ENCODE results near the gene TBC1D20. TPM values are rescaled to one million over a fixed set of nuclear protein-coding genes. Genes with fewer than 3 reads are reported as not detected.

Gene TBC1D20
- total and polyA plus RNA-seq, 2 of the 4 experiments (the other 2 are of a cell fraction) = 39.1 to 42.8 TPM

GRCh38 chr20:420721-421574 is 41.4 kb downstream of the TBC1D20 start (continued):
- no peak for TF ChIP-seq RFX5 (IDR thresholded peaks at IDR 0.05; ENCODE audit: low read depth, low read length)

- H3K4me1 ChIP-seq (ENCODE audit: control insufficient read depth, insufficient read depth, low read length) = peaks cover 3% of the 10 kb centered on the region; the same call in 1 of the 2 replicates
- no peak overlapping the region for H3K4me3 ChIP-seq (ENCODE audit: insufficient read depth, low read depth, low read length)
- no peak overlapping the region for H2AFZ ChIP-seq (replicated peaks; ENCODE audit: low read length, poor library complexity)
- ChIA-PET POLR2A (ENCODE audit: unreplicated experiment) (no interaction called here), CTCF (no interaction called here)
- no peak overlapping the region for H4K8ac ChIP-seq (ENCODE audit: low read depth in 2 of 2, low read length in 2 of 2)
- H3K23ac ChIP-seq (ENCODE audit: low read depth, low read length) = no peak overlapping the region
- no peaks in the 10 kb centered on the region for H3K27me3 ChIP-seq (ENCODE audit: control insufficient read depth, insufficient read depth, low read length)
- H4K5ac ChIP-seq (ENCODE audit: low read depth, low read length) = no peak overlapping the region
- H3K14ac ChIP-seq (replicated peaks; ENCODE audit: low read depth, low read length) = no peak overlapping the region
- H3K79me1 ChIP-seq (ENCODE audit: low read depth in 1 of 2, low read length in 2 of 2) = peaks cover 0 to 34% of the 10 kb centered on the region in 2 experiments
- no peaks in the 10 kb centered on the region; the same call in none of the 2 replicates for H3K9me1 ChIP-seq (ENCODE audit: insufficient read depth, low read length)
- H4K20me1 ChIP-seq (ENCODE audit: insufficient read depth, low read length) = peaks cover 6% of the 10 kb centered on the region
- no TSS peak for BruUV-seq (replicated peaks)
- peak overlapping the region; percentile 15 for H2AK9ac ChIP-seq (replicated peaks; ENCODE audit: low read depth, low read length, poor library complexity)
- dilution Hi-C loops (cut with HindIII; ENCODE audit: low sequenced_read_pairs, unreplicated experiment) (no loop called here), intact Hi-C loops (cut with micrococcal nuclease) (no loop called here), in situ Hi-C loops (cut with MboI; ENCODE audit: low sequenced_read_pairs) (no loop called here)
- no peak overlapping the region for H2BK15ac ChIP-seq (ENCODE audit: low read depth, low read length)
- no peak overlapping the region for H4K91ac ChIP-seq (ENCODE audit: insufficient read depth, low read depth, low read length)
- H3K36me3 ChIP-seq (ENCODE audit: control insufficient read depth, insufficient read depth, low read length) = peaks cover 53% of the 10 kb centered on the region
- H3K9me3 ChIP-seq (ENCODE audit: control insufficient read depth, insufficient read depth, low read length) = no peaks in the 10 kb centered on the region
- TF ChIP-seq FOS (IDR thresholded peaks at IDR 0.05; ENCODE audit: low read depth, low read length) = no peak
- TF ChIP-seq ELK1 (IDR thresholded peaks at IDR 0.05; ENCODE audit: borderline replicate concordance, low read depth, low read length) = no peak
- no peak for TF ChIP-seq BHLHE40 (IDR thresholded peaks at IDR 0.05; ENCODE audit: low read depth, low read length)
- no peak for TF ChIP-seq MAFK (IDR thresholded peaks at IDR 0.05; ENCODE audit: low read depth, low read length)
- TF ChIP-seq NFE2L2 (IDR thresholded peaks at IDR 0.05; ENCODE audit: low read depth, low read length) = no peak
- no peak for TF ChIP-seq CEBPB (IDR thresholded peaks at IDR 0.05; ENCODE audit: low read depth, low read length)
- TF ChIP-seq CTCF (conservative IDR thresholded peaks at IDR 0.05; ENCODE audit: low read depth, low read length) = no peak
- WGBS, 2 experiments (ENCODE audit: extremely low coverage in 2 of 2, insufficient read length in 1 of 2) = 96% methylated on average over 5 of the region's 20 CpGs; no CpG with 5 or more reads in 1 of the 2 experiments
- no peak overlapping the region for H2BK20ac ChIP-seq (ENCODE audit: low read depth, low read length)
- H2AK5ac ChIP-seq (ENCODE audit: low read depth, low read length) = no peak overlapping the region
- H3K18ac ChIP-seq (ENCODE audit: low read depth, low read length) = no peak overlapping the region
- no peak overlapping the region for H3K56ac ChIP-seq (ENCODE audit: extremely low read depth, insufficient read depth, low read length)
- no peak overlapping the region for H2BK120ac ChIP-seq (ENCODE audit: low read depth, low read length)
- no peak overlapping the region for H3K4ac ChIP-seq (ENCODE audit: low read depth, low read length)
- no peak overlapping the region for H3K27ac ChIP-seq (ENCODE audit: insufficient read depth, low read length)
- H2BK5ac ChIP-seq (ENCODE audit: low read depth, low read length, poor library complexity, severe bottlenecking) = no peak overlapping the region
- DNase-seq = no peak
- no peak overlapping the region for H3K4me2 ChIP-seq (ENCODE audit: low read depth, low read length)
- H3K9ac ChIP-seq (ENCODE audit: low read depth, low read length) = no peak overlapping the region
- ATAC-seq (ENCODE audit: low read depth) = no peak
These were observed 42.1 kb downstream of the TBC1D20 start for GRCh38 chr20:420166-420620.

Measured in IMR-90 (cell line).